GM12878 (cell line): ENCODE results near the gene PASK. TPM values are rescaled to one million over a fixed set of nuclear protein-coding genes. Genes with fewer than 3 reads are reported as not detected.

ENCODE experiments used
- ATAC-seq: fragments of 200-7000 bp; cut with Tn5 transposase; 3 replicates; pipeline ENCODE4 v1.9.1; 2020; ENCODE audit warnings: mild to moderate bottlenecking, moderate library complexity
- BruUV-seq: library from RNA; stranded (reverse); fragments of 400-500 nt; replicated peaks from 2 replicates; lab custom pipeline; 2021; lab: Mats Ljungman, UMichigan
- CTCF ChIA-PET: fragments of 300-600 bp; sonication (Branson Sonifier 250); formaldehyde crosslinking; extraction: SDS; loops from one replicate; lab custom pipeline; 2021; ENCODE audit warnings: inconsistent platforms; lab: Yijun Ruan, JAX
- POLR2A ChIA-PET: fragments of 350-600 bp; formaldehyde crosslinking; extraction: SDS; loops from one replicate; lab custom pipeline; 2021; ENCODE audit warnings: inconsistent platforms; lab: Charles Lee
- RAD21 ChIA-PET: fragments of 300-600 bp; sonication (Branson Sonifier 250); formaldehyde crosslinking; loops from one replicate; lab custom pipeline; 2023; ENCODE audit warnings: antibody characterized with exemption; ENCODE audit not compliant: unreplicated experiment; lab: Charles Lee
- SMC1A ChIA-PET: fragments of 300-600 bp; sonication (Branson Sonifier 250); formaldehyde crosslinking; loops from one replicate; lab custom pipeline; 2023; ENCODE audit not compliant: unreplicated experiment, uncharacterized antibody; lab: Charles Lee
- DNase-seq: peaks from one replicate; pipeline ENCODE4 v3.0.0-alpha.2; 2011; ENCODE audit warnings: low read depth, low spot score
- FAIRE-seq: peaks from 3 replicates; lab custom pipeline; 2011; peaks lifted over from hg19 to GRCh38; lab: Jason Lieb, UNC
- H2AFZ ChIP-seq: 2 replicates; pipeline ENCODE4 v1.6.0; 2011; ENCODE audit warnings: low read depth, low read length, control low read depth; ENCODE audit not compliant: control insufficient read depth
- H3K27ac ChIP-seq: 2 replicates; pipeline ENCODE4 v1.5.1; 2011; ENCODE audit warnings: control low read depth; ENCODE audit not compliant: control insufficient read depth, insufficient read depth
- H3K27me3 ChIP-seq, 2 experiments: replicated peaks in 1 of 2; 2 replicates each; pipeline versions ENCODE4 v1.6.0 to v1.6.1; 2011; ENCODE audit warnings: low read length in 1 of 2; ENCODE audit not compliant: control insufficient read depth in 2 of 2, insufficient read depth in 2 of 2
- H3K36me3 ChIP-seq, 2 experiments: 2 replicates each; pipeline ENCODE4 v1.5.1; 2011; ENCODE audit warnings: low read length in 1 of 2; ENCODE audit not compliant: control insufficient read depth in 2 of 2, insufficient read depth in 2 of 2
- H3K4me1 ChIP-seq: 2 replicates; pipeline ENCODE4 v1.6.1; 2011; ENCODE audit warnings: mild to moderate bottlenecking, low read length, moderate library complexity, mixed read lengths; ENCODE audit not compliant: control insufficient read depth, insufficient read depth
- H3K4me2 ChIP-seq: 2 replicates; pipeline ENCODE4 v1.6.0; 2011; ENCODE audit warnings: control low read depth; ENCODE audit not compliant: control insufficient read depth, insufficient read depth
- H3K4me3 ChIP-seq: fragments of 200-600 bp; sonication (generic); 2 replicates; pipeline ENCODE4 v1.5.1; 2016
- H3K79me2 ChIP-seq: 2 replicates; pipeline ENCODE4 v1.6.0; 2011; ENCODE audit warnings: low read length; ENCODE audit not compliant: control insufficient read depth, insufficient read depth
- H3K9ac ChIP-seq: 2 replicates; pipeline ENCODE4 v1.8.0; 2011; ENCODE audit warnings: low read length, control low read depth, mixed read lengths; ENCODE audit not compliant: control insufficient read depth, insufficient read depth
- H3K9me3 ChIP-seq: replicated peaks from 3 replicates; pipeline ENCODE4 v1.5.1; 2011; ENCODE audit warnings: mild to moderate bottlenecking, low read length; ENCODE audit not compliant: control insufficient read depth, insufficient read depth
- H4K20me1 ChIP-seq: 2 replicates; pipeline ENCODE4 v1.6.0; 2011; ENCODE audit not compliant: control insufficient read depth, insufficient read depth
- NFIC ChIP-seq: IDR thresholded peaks from 2 replicates; pipeline ENCODE4 v1.6.1; 2012; ENCODE audit warnings: low read depth, mild to moderate bottlenecking, inconsistent platforms, low read length, moderate library complexity
- NFXL1 ChIP-seq: fragments of 450-650 bp; IDR thresholded peaks from 2 replicates; pipeline ENCODE4 v1.6.1; 2017; ENCODE audit warnings: antibody characterized with exemption, mild to moderate bottlenecking, borderline replicate concordance
- WGBS: methylation state at CpG from one replicate; pipeline ENCODE4 v1.1.6; 2016; ENCODE audit warnings: low lambda C conversion rate; ENCODE audit not compliant: insufficient replicate concordance, insufficient coverage; ENCODE audit errors: missing lambda C conversion rate; 5-methylcytosine and 5-hydroxymethylcytosine counted together
- in situ Hi-C: fragments of 300-500 bp; cut with MboI; formaldehyde crosslinking; loops from 9 replicates; pipeline ENCODE4 v1.14.3; 2018; ENCODE audit warnings: mixed read lengths
- intact Hi-C: fragments of 100-400 bp; cut with micrococcal nuclease; formaldehyde crosslinking; loops from one replicate; pipeline ENCODE4 v1.14.2; 2022; ENCODE audit not compliant: unreplicated experiment
- polyA plus RNA-seq, 11 experiments: library from polyadenylated mRNA; depleted of rRNA in 4 of 11; unstranded in 6 of 11; stranded (reverse) in 5 of 11; fragments of >200 nt; fragmentation: Nextera tagmentation in 4 of 11; fragmentation: Illumina TruSeq in 1 of 11; extraction: Ambion mirVana in 4 of 11; extraction: Trizol in 1 of 11; gene quantifications; 1 replicate in 1 of 11; 2 replicates in 10 of 11; pipeline versions ENCODE4 v1.2.1 to v1.2.3, GENCODE V29; 2011 to 2016; ENCODE audit warnings: inconsistent platforms in 2 of 11, missing spikeins in 2 of 11, low read depth in 1 of 11
- total RNA-seq, 4 experiments: library from RNA; depleted of rRNA in 3 of 4; stranded (reverse); fragments of >200 nt in 3 of 4; fragmentation: Illumina TruSeq in 1 of 4; extraction: Trizol in 1 of 4; gene quantifications; 2 replicates each; pipeline versions ENCODE4 v1.2.1 to v1.2.3, GENCODE V29; 2013 to 2021
- TF ChIP-seq, protein P1 (sequence below): IDR thresholded peaks from 2 replicates; pipeline ENCODE4 v1.6.1; 2012; ENCODE audit warnings: low read depth, low read length, improper control_type of control experiment

Gene PASK
- total and polyA plus RNA-seq, 10 of the 15 experiments (the other 5 are each of a cell fraction or from before 2014, with no cell fraction given) = 9.6 to 62.2 (median 28.5) TPM

DNA sequence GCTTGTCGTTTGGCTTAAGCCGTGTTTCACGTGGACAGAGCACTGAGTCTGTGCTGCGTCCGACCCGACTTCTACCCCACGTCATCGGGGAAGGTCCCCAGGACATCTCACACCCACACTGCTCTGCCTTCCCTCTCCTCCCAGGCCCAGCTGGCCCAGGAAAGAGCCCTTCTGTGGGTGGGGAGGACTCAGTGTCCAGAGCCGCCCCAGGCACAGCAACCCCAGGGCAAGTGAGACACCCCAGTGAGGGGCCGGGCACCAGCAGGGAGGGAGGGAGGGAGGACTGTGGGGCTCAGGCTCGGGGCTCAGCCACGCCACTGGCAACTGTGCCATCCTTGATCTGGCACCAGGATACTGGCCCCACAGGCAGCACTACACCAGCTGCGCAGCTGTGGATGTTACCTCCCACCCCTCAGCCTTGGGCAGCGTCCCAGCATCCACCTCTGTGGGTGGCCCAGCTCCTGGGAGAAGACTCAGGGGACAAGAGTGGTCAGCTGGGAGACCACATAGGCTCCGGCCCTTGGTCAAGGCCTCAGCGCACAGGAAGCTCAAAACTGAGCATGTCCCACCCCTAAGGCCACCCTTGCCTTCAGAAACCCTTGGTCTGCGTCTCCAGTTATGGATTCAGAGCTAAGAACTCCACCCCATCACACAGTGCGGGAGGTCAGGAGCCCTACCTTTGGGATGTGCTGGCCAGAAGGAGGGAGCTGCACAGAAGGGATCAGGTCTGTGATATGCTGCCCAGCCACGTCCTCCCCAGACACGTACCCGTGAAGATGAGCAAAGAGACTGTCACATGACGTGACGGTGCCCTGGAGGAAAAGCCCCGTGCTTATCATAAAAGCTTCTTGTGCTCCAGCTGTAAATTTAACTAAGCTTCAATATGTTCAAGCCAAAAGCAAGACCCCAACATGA is 11.7 kb downstream of the PASK start:
- H3K36me3 ChIP-seq = peaks cover 6 to 26% of the 10 kb centered on the region in 2 experiments
- H3K4me2 ChIP-seq = no peak overlapping the region
- H3K79me2 ChIP-seq = no peaks in the 10 kb centered on the region; the same call in 1 of the 2 replicates
- H3K4me1 ChIP-seq = no peaks in the 10 kb centered on the region
- no peaks in the 10 kb centered on the region for H4K20me1 ChIP-seq
- 86% methylated on average over 23 of the region's 24 CpGs for WGBS
- SMC1A ChIA-PET = interaction anchor here (1.2 to 1.4 kb wide), 2 partner anchors 19 to 59 kb away, joined by 3 to 4 read pairs; no protein-coding TSS in a partner anchor
- intact Hi-C loops (no loop called here), in situ Hi-C loops (no loop called here)
- H3K27ac ChIP-seq = no peak overlapping the region
- H3K4me3 ChIP-seq = no peak overlapping the region
- H3K9me3 ChIP-seq = no peaks in the 10 kb centered on the region
- no peak for DNase-seq
- no peak for TF ChIP-seq NFIC
- TF ChIP-seq NFXL1 = no peak
- TF ChIP-seq, protein P1, sequence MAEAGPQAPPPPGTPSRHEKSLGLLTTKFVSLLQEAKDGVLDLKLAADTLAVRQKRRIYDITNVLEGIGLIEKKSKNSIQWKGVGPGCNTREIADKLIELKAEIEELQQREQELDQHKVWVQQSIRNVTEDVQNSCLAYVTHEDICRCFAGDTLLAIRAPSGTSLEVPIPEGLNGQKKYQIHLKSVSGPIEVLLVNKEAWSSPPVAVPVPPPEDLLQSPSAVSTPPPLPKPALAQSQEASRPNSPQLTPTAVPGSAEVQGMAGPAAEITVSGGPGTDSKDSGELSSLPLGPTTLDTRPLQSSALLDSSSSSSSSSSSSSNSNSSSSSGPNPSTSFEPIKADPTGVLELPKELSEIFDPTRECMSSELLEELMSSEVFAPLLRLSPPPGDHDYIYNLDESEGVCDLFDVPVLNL = no peak
- TF ChIP-seq, all 136 proteins: peak for 0
- ChIA-PET POLR2A (interaction anchor here (1.0 to 1.2 kb wide), 2 partner anchors 8 to 77 kb away, joined by 3 read pairs; no protein-coding TSS in a partner anchor), CTCF (interaction anchor here (1.2 kb wide), 1 partner anchor 60 kb away, joined by 3 read pairs; no protein-coding TSS in a partner anchor), RAD21 (interaction anchor here (1.3 kb wide), 1 partner anchor 8 kb away, joined by 3 read pairs; no protein-coding TSS in a partner anchor)
- BruUV-seq = no TSS peak
- Histone ChIP-seq H3K9ac (no peak overlapping the region), H2AFZ (no peak overlapping the region), H3K27me3 (no peaks in the 10 kb centered on the region; a peak in 1 of 4 replicates)
- FAIRE-seq = no peak
- ATAC-seq = no peak
